ENCODE measurements around the gene PANK1.
"Not testable (repeated sequence)": the region's sequence is repeated elsewhere in the genome, so short reads cannot be mapped to it uniquely, and the experiment has no call there.

Gene PANK1

DNA sequence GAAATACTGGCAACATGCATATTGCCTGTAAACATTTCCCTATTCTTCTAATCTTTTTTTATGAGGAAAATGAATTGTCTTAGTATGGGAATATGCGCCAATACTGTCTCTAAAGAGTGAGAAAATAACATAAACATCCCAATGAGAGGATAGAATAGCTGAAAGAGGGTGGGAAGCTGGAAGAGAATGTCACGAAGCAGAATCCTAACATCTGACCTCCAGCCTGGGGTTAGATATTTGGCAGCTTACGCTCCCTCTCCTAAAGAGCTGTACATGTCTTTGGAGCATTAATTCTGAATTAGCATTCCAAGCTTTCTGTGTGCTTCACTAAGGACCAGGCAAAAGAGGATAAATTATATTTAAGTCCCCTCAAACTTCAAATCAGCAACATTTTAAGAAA lies 78.0 kb downstream of the PANK1 start:
- no peak for DNase-seq (ENCODE audit: low read depth)

DNA sequence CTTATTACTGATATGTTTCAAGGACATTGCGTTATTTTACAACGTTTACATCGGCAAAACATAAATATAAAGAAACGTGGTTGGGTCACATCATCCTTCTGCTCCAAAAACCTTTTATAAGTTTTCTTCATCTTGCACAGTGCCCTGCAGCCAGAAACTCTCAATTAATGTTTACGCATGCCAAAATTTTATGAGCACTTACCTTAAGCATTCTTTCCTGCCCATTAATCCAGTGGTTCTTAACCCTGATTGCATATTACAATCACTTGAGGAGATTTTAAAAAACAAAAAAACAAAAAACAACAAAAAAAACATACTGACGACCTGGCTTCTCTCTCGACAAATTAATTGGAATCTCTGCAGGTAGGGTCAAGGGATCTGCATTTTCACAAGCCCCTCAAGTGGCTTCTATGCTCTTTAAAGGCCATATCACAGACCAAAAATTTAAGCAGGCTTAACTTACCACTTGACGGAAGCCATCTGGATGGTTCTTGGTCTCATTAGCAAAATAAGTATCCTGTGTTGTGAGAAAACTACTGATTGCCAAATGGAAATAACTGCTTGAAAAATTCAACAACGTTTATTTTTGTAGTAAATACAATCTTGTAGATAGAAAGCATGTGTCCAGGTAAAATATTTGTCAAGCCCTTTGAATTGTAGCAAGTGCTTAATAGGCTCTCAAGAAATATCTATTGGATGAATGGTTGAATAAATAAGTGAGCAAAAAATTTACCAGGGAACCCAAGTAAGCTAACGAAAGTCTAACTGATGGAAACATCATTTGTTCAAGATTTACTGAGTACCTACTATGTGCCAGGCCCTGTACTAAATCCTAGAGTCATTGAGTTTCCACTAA lies 78.7 kb downstream of the PANK1 start:
- DNase-seq (ENCODE audit: low read depth) = no peak

DNA sequence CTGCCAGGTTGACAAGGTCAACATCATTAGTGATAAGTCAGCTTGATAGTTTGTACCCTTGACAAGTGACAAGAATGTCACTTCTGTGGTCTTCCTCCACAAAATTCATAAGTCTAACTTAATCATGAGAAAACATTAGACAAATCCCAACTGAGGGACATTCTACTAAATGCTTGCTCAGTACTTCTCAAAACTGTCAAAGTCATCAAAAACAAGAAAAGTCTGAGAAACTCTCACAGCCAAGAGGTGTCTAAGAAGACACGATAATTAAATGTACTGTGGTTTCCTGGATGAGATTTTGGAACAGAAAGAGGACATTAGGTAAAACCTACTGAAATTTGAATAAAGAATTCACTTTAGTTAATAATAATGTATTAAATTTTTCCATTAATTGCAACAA lies 79.9 kb downstream of the PANK1 start:
- DNase-seq (ENCODE audit: low read depth) = no peak

DNA sequence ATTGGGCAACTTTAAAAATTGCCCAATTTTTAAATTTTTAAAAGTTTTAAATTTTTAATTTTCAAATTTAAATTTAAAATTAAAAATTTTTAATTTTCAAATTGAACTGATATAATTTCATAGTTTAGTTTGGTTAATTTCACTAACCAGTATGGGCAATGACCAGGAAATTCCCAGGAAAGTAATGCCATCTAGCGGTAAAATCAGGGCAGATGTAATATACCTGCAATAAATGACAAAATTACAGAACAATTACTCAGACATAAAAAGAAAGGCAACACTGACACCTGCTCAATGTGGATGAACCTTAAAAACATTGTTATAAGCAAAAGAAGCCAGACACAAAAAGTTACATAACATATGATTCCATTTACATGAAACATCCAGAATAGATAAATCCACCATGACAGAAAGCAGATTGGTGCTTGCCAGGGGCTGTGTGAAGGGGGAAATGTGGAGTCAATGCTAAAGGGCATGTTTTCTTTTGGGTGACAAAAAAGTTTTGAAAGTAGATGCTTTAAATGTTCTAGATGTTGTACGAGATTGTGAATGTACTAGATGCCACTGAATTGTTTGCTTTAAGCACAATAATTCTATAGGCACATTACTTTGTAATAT lies 81.1 kb downstream of the PANK1 start:
- DNase-seq (ENCODE audit: low read depth) = no peak

DNA sequence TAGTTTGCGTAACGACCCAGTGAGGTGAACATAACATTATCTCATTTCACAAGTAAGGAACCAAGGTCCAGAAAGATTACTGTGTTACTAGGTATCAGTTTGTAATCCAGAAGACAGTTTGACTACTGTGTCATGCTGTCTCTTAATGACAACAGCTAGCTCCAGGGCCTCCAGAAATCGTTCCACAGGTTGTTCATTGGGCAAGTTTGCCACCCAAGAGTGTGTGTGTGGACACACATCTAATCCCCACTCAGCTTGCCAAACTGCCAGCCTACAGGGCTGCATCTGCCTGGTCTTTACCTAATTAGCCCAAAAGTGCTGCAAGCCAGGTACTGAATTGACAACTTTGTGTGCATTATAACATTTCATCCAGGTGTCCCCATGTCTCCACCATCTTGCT lies 81.7 kb downstream of the PANK1 start:
- no peak for DNase-seq (ENCODE audit: low read depth)

DNA sequence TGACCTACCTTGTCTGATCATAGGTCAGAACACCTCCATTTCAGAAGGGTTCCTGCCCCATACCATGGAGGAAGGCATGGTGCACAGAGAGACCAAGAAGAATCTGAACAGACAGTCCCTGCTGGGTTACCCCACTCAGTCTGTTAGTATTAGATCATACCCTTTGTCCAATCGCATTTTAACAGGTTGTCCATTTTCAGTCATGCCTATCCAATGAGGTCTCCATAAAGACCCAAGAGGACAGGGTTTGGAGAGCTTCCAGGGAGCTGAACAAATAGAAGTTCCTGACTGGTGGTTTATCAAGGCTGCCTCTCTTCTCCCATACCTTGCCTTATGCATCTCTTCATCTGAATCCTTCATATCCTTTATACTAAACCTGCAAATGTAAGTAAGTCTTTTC lies 88.4 kb downstream of the PANK1 start:
- DNase-seq (ENCODE audit: low read depth) = no peak

DNA sequence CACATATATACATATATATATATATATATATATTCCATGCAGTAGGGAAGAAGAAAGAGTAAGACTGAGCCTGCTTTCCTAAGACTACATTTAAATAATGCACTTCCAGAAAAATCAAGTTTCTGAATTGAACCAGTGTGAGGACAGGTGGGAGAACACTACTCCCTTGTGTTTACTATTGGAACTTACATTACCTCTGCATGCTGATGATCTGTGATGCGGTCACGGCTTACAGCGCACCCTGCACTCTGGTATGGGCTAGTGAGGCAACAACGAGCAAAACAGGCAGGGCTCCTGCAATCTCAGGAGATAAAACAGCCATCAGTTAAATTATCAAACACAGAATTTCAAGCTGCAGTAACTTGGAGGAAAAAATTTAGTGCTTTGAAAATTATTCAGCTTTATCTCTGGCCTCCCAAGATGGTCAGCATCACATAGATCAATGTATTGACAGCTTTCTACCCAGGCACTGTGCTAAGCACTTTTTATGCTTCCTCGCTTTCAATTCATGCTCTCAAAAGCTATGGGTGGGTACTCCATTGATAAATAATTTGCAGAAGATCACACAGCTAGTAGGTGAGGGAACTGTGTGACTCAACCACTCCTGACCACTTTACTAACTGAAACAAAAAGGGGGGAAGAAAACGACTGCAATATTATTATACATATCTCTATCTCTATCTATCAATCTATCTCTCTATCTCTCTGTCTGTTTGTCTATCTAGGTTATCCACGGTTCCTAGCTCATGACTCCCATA lies 89.2 kb downstream of the PANK1 start:
- DNase-seq (ENCODE audit: low read depth) = no peak

DNA sequence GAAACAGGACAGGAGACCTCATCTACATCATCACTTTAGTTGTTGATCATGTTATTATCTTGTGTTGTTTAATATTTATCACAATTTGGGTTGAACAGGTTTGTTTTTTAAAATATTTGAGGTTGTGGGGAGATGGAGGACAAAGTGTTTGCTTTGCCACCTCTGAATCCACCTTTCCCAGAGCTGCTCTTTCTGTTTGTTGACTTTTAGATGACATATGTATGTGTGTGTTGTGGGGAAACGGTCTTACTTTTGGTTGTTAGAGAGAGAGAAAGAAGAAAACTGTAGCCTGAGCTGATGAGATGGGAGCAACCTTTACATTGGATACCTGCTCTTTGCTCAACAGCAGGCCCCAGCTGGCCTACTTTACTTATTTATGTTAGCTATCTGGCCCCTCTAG lies 90.6 kb downstream of the PANK1 start:
- no peak for DNase-seq (ENCODE audit: low read depth)

DNA sequence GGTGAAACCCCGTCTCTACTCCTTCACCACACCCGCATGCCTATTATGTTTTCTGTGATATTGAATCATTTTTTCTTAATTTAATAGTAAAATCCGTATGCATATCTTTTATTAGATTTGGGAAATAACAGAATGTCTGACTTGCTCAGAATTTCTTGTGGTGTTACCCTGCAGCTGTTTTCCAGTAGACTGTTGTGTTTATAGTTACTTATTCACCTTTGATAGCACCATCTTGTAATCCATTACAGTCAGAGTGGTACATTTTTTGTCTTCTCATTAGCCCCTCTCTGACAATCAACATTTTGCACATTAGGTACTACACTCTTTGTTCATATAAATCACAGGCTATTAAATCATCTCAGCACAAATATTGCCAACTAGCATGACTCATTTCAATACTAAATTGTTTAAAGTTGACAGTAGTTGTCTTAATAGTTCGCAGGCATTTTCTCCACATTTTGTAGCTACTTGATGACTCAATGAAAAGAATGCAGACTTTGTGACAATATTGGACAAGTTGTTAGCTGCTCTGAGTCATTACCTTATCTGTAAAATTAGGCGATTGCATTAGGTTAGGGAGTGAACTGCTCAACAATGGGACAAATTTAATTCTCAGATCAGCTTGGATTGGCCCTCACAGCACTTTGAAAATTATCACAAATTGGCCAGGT lies 91.8 kb downstream of the PANK1 start:
- DNase-seq (ENCODE audit: low read depth) = no peak

DNA sequence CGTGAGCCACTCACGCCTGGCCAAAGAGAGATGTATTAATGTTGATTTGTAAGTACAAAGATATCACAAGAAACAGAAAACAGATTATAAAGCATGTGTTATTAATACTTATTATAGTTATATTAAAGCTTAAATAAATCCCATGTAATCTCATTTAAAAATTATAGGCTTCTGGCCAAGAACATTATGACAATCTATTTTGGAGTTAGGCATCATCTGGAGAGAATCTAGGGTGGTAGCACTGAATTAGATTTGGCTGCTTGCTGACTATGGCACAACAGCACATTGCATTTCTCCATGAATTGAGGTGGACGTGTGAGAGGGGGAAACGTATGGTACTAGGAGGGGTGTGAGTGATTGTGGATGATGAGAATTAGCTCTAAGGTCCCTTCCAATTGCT lies 92.8 kb downstream of the PANK1 start:
- DNase-seq (ENCODE audit: low read depth) = no peak

DNA sequence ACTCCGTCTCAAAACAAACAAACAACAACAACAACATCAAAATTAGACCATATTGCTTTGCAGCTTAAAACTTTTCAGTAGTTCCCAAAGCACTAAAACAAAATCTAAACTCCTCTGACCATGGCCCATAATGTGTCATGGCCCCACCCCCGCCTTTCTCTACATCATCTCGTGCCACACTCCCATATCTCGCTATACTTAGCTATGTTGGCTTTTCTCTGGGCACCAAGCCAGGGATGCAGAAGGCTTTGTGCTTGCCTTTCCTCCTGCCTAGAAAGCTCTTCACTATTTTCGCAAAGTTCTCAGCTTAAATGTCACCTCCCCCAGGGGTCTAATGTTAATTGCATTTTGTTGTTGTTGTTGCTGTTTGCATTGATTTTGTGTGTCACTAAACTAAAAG lies 94.5 kb downstream of the PANK1 start:
- no peak for DNase-seq (ENCODE audit: low read depth)

DNA sequence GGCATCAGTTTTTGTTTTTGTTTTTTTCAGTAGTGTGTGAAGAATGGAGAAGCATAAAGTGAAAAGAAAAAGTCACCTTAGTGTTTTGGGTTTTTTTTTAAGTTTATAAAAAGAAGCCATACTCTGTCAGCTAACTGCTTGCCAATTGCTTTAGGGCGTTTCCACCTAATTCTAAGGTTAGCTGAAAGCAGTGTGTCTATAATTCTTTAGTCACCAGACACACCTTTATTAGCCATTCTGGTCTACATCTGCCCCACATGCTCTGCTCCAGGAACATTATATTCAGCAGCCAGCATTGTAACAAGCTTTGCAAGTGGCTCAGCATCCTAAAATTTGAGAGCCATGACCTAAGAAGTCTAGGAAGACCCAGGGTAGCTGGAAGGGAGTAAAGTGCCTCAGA lies 95.5 kb downstream of the PANK1 start:
- no peak for DNase-seq (ENCODE audit: low read depth)

DNA sequence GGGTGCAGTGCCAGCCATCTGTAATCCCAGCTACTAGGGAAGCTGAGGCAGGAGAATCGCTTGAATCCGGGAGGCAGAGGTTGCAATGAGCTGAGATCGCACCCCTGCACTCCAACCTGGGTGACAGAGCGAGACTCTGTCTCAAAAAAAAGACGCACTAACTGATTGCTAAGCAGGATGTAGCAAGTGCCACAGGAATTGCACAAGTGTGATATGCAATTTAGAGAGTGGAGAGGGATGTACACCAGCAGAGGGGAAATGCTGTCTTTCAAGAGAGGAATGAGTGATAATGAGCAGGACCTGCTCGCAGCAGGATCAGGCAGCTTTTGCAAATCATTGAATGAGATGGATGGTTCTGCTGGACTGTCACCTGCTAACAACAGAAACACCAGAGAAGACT lies 96.4 kb downstream of the PANK1 start:
- DNase-seq (ENCODE audit: low read depth) = no peak

DNA sequence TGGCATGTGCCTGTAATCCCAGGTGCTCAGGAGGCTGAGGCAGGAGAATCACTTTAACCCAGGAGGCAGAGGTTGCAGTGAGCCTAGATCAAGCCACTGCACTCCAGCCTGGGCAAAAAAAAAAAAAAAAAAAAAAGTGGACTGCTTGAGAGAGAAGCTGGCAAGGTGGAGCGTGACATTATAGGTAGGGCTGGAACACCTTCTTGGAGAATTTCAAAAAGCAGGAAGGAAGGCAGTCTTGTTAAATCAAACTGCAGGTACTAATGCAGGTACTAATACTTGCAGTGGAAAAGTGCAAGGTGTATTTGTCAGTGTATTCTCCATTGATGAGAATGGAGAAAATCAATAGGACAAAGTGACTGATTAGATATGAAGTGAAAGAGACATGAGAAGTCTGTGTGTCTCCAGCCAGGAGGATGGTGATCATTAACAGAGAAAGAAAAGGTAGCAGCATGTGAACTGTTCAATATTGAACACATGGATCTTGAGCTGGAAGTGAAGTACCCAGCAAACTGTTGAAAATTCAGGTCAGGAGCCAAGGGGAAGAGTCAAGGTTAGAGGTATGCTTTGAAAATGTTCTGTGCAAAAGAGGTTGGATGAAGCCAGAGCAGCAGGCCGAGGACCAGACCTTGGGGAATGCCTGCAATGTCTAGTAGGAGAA lies 97.1 kb downstream of the PANK1 start:
- no peak for DNase-seq (ENCODE audit: low read depth)

DNA sequence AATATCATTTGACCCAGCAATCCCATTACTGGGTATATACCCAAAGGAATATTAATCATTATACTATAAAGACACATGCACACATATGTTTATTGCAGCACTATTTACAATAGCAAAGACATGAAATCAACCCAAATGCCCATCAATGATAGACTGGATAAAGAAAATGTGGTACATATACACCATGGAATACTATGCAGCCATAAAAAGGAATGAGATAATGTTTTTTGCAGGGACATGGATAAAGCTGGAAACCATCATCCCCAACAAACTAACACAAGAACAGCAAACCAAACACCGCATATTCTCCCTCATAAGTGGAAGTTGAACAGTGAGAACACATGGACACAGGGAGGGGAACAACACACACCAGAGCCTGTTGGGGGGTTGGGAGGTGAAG lies 98.4 kb downstream of the PANK1 start:
- DNase-seq (ENCODE audit: low read depth) = not testable (repeated sequence)

DNA sequence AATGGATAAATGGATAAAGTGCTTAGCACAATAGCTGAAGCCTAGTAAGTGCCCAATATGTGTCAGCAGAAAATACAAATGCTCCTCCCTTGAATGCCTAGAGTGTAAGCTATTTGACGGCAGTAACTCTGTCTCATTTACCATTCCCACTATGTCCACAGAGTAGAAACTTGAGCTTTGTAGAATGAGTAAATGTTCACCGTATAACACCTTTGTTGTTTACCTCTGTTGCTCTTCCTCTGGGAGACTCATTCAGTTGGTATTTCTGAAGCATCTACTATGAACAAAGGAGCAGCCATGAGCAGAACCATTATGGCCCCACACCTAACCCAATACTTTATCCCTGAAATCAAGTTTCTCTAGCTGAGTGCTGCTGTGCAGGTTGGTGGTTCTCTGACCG lies 101.2 kb downstream of the PANK1 start:
- no peak for DNase-seq (ENCODE audit: low read depth)

DNA sequence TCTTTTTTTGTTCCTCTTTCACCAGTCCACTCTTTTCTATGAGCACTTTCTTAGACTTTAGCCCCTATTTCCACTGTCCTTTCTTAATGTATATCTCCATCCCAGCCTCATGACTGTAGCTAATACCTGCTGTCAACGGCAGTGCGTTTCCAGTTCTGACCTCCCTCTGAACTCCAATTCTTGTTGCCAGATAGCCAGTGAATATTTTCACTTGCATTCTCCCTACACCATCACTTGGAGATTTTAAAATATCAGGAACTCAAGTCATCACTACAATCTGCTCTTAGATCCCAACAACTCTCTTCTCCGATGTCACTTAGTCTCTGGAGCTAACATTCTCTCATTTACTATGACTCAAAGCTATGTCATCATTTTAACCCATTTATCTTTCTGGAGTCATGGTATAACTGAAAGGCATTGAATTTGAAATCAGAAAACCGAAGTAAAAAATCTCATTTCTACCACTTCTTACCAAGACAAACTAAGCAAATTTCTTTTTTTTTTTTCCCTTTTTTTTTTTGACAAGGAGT lies 104.6 kb downstream of the PANK1 start:
- no peak for DNase-seq (ENCODE audit: low read depth)

DNA sequence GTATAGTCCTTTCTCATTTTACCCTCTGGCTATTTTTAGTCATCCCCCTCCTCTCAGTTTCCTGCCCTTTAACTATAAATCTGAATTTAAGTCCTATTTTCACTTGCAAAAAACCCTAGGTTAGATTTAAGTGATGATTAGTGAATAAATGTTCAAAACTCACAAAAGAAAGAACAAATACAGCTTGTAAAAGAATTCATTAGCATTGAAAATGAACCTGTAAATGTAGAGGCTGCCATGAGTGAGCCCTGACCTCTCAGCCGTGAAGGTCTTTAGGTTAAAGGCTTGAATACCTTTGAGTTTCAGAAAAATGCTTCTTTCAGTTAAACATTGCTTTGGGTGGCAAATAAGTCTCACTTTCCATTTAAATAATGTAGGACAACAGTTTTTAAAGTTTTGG lies 107.7 kb downstream of the PANK1 start:
- DNase-seq (ENCODE audit: low read depth) = no peak

DNA sequence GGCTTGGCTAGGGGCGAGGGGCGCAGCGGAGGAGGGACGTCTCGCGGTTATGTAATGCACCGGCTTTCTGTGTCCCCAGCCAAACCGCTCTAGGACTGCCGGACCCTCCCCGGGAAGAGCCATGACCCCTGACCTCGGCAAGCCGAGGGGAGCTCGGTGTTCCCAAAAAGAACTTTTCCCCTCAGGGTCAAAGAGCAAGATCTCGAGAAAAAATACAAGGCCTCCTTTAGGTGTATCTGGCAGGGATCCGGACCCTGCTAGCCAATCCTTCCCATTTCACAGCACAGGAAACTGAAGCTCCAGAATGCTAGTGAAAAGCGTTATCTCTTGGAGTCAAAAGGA lies 109.1 kb downstream of the PANK1 start:
- DNase-seq (ENCODE audit: low read depth) = no peak

DNA sequence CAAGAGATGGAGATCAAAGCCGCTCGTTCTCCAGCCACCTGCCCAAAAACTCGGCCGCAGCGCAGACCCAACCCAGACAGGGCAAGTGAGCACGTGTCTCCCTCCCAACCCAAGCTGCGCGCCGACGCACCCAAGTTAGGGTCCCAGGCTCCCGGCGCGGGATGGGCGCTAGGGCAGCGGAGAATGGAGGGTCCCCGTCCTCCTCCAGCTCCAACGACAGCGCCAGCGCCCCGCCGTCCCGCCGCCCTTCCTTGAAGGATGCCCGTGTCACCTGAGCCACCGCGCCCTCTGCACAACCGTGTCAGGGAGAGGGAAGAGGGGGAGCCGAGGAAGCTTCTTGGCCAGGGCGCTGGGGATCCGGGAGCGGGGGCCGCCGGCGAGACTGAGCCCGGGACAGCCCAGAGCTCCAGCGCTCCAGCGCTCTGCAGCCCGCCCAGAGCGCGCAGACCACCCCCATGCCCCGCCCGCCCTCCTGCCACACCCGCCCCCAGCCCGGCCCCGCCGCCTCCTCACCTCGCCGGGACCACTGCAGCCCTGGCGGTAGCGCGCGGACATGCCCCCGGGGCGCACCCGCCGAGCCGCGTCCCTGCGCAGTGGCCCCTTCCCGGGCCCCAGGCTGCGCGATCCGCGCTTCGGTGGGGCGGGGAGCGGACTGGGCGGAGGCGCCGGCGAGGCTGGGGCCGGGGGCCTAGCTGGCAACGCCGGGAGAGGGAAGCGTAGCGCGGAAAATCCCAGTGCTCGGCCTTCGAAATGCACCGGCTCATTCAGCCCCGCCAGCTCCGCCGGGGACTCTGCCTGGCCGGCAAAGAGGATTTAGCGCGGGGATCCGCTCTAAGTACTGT lies 109.7 kb downstream of the PANK1 start, which contains the start of gene SLC16A12:
Gene SLC16A12, minus strand, starts transcription at position 424 of the 842 bp plus-strand sequence. CDS start 73,016 bp downstream, outside the sequence.
- DNase-seq (ENCODE audit: low read depth) = no peak

DNA sequence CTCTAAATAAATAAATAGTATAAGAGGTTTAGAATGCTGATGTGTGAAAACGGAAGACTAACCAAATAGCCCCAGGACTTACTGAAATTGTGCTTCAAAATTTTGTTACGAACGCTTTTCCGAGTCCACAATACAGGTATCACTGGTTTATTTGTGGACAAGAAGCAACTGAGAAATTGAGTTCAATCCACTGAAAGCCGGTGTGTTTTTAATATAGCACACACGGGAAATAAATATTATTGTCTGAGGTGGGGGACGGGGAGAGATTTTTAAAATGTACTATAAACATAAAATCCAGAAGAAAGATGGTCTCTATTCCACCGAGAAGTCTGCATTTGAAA lies 110.2 kb downstream of the PANK1 start:
- no peak for DNase-seq (ENCODE audit: low read depth)
